NCI-H1105 treated with DMSO at 0.1 percent for 48 hours (cell line): ENCODE measurements around the gene TEAD1.

Source experiments
- DNase-seq: peaks from one replicate; lab custom pipeline; 2025; lab: John Stamatoyannopoulos, UW

The TEAD1 gene

GRCh38 chr11:12707500-12707880 lies 33.3 kb downstream of the TEAD1 start:
- no peak for DNase-seq

DNA sequence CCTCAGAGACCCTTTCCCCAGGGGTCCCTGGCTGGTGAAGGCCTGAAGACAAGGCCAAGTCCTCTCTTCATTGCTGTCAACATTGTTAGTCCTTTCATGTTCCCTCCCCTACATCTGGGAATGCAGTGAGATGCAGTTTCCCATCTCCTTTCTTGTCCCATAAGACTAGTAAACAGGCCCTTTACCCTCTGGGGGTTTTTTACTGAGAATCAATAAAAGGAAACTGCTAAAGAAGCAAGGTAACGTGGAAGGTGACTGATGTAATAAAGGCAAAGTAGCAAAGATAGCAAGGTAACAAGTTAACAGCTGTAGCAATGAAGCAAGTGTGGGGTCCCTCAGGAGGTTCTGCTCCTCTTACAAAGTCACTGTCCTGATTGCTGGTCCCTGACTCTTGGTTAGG lies 37.3 kb downstream of the TEAD1 start:
- DNase-seq = no peak

DNA sequence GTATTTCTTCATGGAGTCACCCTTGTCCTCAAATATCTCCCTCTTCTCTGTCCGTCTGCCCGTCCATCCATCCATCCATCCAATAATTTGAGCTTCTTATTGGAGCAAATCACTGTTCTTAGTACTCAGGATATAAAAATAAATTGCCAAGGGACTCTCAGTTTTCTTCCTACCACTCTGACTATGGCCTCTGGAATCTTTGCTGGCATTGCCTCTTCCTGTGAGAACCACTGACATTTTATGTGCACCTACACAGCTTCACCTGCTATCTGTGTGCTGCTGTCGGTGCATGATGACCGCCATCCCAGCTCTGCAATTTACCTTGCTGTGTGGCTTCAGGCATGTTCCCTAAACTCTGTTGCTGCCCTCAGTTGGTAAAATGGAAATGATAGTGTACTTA lies 37.9 kb downstream of the TEAD1 start:
- DNase-seq = no peak

DNA sequence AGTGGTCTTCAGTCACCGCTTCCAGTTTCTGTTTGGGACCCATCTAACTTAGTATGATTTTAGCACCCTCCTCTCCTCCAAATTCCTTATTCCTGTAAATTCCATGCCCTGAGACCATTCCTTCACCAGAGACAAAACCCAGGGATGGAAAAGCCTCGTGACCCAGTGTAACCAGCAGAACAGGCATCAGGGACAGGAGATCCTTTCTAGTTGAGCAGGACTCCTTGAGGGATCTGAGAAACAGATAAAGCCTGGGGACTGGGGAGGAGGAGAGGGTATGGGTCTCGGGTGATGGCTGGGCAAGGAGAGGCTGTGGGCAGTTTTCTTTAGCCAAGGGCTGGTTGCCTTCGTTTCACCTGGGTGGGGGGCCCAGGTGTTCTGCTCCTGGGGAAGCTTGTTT lies 40.9 kb downstream of the TEAD1 start:
- DNase-seq = no peak

DNA sequence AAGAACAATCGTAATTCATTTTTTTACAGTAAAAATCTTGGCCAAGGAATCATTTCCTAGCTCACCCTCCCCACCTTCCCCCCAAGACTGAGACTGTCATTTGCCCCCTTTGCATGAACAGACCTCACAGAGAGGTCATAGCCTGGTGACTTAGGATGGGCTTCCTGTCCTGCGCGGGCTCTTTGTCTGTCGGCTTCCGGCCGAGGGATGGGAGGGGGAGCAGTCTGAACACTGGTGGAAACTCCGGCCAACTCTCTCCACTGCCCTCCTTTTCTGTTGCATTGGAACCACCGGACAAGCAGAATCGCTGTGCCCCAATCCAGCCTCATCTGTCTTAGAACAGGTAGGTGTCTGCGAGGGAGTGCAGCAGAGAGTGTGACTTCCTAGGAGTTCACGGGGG lies 41.7 kb downstream of the TEAD1 start:
- no peak for DNase-seq

GRCh38 chr11:12716816-12717215 lies 42.6 kb downstream of the TEAD1 start:
- DNase-seq = no peak

DNA sequence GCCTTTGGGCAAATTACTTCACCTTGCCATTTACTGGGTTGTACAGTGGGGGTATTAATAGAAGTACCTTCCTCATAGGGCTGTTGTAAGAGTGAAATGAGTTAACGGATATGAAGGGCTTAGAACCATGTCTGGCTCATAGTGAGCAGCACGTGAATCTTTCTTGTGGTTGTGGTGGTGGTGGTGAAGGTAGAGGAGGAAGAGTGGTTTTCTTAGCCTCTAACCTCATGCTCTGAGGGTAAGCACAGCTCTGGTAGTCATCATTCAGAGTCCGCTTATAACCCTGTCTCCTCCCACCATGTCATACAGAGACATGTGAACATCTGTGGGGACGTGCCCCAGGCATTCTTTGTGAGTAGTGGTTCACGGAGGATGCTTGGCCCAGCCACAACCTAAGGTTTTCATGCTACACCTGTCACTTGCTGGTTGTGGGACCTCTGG lies 43.6 kb downstream of the TEAD1 start:
- DNase-seq = no peak

GRCh38 chr11:12719221-12719620 lies 45.0 kb downstream of the TEAD1 start:
- DNase-seq = no peak

- DNase-seq = peak; percentile 90
Observed at GRCh38 chr11:12721816-12722604, 47.8 kb downstream of the TEAD1 start.

- peak; percentile 43 for DNase-seq
Observed at GRCh38 chr11:12723421-12724300, 49.4 kb downstream of the TEAD1 start.

- peak; percentile 99 for DNase-seq
Observed at GRCh38 chr11:12724301-12725054, 50.3 kb downstream of the TEAD1 start.

DNA sequence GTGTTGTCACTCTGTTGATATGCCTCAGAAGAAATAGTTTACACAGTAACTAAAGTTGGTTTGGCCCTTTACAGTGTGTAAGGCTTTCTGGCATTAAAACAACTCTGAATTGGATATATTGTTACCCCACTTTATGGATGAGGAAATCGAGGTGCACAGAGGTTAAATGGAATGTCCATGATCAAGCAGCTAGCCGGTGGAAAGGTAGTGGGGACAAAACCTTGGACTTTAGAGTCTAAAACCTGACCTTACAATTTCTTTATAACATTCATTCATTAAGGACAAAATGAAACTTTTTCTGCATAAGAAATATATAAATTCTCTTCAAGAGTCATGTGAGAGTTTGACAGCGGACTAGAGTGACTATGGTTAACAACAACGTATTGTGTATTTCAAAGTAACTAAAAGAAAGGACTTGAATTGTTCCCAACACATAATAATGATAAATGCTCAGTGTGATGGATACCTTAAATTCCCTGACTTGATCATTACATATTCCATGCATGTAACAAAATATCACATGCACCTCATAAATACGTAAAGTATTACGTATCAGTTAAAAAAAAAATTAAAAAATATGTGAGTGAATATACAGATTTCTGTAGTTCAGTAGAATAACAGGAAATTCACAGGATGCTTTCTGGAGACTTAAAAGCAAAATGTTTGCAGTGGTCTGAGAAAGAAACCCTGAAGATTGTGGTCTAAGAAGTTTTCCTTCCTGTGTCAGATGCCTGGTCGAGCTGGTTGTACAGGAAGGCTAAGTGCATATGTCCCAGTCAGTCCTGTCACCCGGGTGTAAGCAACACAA lies 51.0 kb downstream of the TEAD1 start:
- no peak for DNase-seq

GRCh38 chr11:12725863-12726682 lies 51.9 kb downstream of the TEAD1 start:
- DNase-seq = no peak

GRCh38 chr11:12727563-12728211 lies 53.5 kb downstream of the TEAD1 start:
- DNase-seq = no peak

- no peak for DNase-seq
Observed at GRCh38 chr11:12728417-12728816, 54.2 kb downstream of the TEAD1 start.

DNA sequence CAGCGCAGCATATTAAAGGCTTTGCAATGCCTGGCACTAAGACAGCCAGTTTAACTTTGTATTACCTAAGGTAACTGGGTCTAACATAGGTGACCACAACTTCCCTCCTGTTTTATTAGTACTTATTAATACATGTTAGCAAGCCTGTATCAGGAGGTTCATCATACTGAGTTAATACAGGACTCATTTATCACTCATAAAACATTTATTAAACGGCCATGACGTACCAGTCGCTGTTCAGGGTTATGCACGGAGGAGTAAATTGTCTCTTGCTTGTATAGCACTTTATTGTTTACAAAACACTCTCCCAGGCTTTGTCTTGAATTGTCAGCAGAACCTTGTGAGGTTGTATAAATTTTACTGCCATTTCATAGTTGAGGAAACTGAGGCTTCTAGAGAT lies 55.7 kb downstream of the TEAD1 start:
- DNase-seq = no peak

DNA sequence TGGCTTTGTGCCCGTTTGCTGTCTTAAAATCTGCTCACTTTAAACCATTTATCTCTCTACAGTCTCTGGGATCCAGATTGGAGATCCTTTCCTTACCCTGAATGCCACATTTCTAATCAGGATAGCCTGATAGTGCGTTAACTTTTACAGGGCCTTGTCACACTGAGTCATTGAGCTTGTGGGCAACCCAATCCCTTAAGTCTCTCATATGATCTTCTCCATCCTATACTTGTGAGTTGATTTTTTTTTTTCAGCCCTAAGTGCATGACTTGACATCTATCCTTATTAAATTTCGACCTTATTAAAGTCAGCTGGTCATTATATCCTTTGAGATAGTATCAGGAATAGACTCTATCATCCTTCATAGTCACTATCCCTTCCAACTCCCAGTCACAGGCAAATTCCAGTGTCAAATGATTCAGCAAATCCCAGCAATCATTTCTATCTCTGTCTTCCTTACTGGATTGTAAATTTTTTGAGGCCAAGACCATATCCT lies 57.7 kb downstream of the TEAD1 start:
- DNase-seq = no peak

DNA sequence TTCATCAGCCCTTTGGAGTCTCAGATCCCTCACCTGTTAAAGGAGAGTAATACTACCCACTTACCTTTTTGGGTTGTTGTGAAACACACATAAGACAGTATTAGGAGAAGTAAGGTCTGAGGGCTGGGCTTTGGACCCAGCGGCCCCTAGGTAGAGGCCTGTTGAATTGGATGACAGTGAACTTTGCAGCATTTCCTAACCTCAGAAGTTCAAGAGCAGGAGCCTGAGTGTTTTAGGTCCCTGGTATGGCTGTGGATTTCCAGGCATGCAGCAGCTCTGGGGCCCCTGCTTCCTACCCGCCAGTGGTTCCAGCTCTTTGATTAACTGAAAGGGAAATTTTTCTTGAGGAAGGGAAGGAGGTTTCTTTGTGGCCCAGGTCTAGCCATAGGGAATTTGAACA lies 58.9 kb downstream of the TEAD1 start:
- DNase-seq = no peak

GRCh38 chr11:12734625-12735024 lies 60.4 kb downstream of the TEAD1 start:
- DNase-seq = no peak

GRCh38 chr11:12735262-12735661 lies 61.0 kb downstream of the TEAD1 start:
- DNase-seq = no peak
